ENCODE data around the gene RTN4RL1. TPM values are rescaled to one million over a fixed set of nuclear protein-coding genes. Genes with fewer than 3 reads are reported as not detected.
"Not testable (repeated sequence)": the region's sequence is repeated elsewhere in the genome, so short reads cannot be mapped to it uniquely, and the experiment has no call there.

Gene RTN4RL1
- total RNA-seq, 1 donor from 2014 or later: 4.0 TPM

- intact Hi-C loops (cut with micrococcal nuclease): no loop called here
- H3K9me3 ChIP-seq (replicated peaks): no peaks in the 10 kb centered on the region
- no peaks in the 10 kb centered on the region for H3K36me3 ChIP-seq
- H3K4me3 ChIP-seq: no peak overlapping the region
- no peak for DNase-seq
- H3K27ac ChIP-seq (replicated peaks): no peak overlapping the region
- no peak for TF ChIP-seq CTCF (IDR thresholded peaks at IDR 0.05; ENCODE audit: borderline replicate concordance)
- H3K27me3 ChIP-seq (ENCODE audit: low read depth): peaks cover 13% of the 10 kb centered on the region
- peaks cover 33% of the 10 kb centered on the region for H3K4me1 ChIP-seq
Observed at GRCh38 chr17:2018716-2019510, 6.2 kb downstream of the RTN4RL1 start.

GRCh38 chr17:2017274-2017941, 7.7 kb downstream of the RTN4RL1 start:
- Histone ChIP-seq H3K4me1 (peaks cover 24% of the 10 kb centered on the region), H3K36me3 (no peaks in the 10 kb centered on the region), H3K27me3 (ENCODE audit: low read depth) (peaks cover 6% of the 10 kb centered on the region), H3K4me3 (no peak overlapping the region), H3K27ac (replicated peaks) (no peak overlapping the region), H3K9me3 (replicated peaks) (no peaks in the 10 kb centered on the region)
- intact Hi-C loops (cut with micrococcal nuclease): no loop called here
- TF ChIP-seq CTCF (IDR thresholded peaks at IDR 0.05; ENCODE audit: borderline replicate concordance): no peak
- DNase-seq: no peak

GRCh38 chr17:2016494-2016893, 8.6 kb downstream of the RTN4RL1 start:
- intact Hi-C loops (cut with micrococcal nuclease): no loop called here
- no peak for TF ChIP-seq CTCF (IDR thresholded peaks at IDR 0.05; ENCODE audit: borderline replicate concordance)
- Histone ChIP-seq H3K4me1 (peaks cover 32% of the 10 kb centered on the region), H3K36me3 (no peaks in the 10 kb centered on the region), H3K27me3 (ENCODE audit: low read depth) (peaks cover 5% of the 10 kb centered on the region), H3K27ac (replicated peaks) (no peak overlapping the region), H3K9me3 (replicated peaks) (no peaks in the 10 kb centered on the region), H3K4me3 (no peak overlapping the region)
- no peak for DNase-seq

- intact Hi-C loops (cut with micrococcal nuclease): no loop called here
- no peaks in the 10 kb centered on the region for H3K9me3 ChIP-seq (replicated peaks)
Observed at GRCh38 chr17:2015314-2015713, 9.8 kb downstream of the RTN4RL1 start.

GRCh38 chr17:2013994-2014317, 11.2 kb downstream of the RTN4RL1 start:
- intact Hi-C loops (cut with micrococcal nuclease): no loop called here
- Histone ChIP-seq H3K9me3 (replicated peaks) (no peaks in the 10 kb centered on the region), H3K4me3 (no peak overlapping the region), H3K27me3 (ENCODE audit: low read depth) (peaks cover 5% of the 10 kb centered on the region), H3K36me3 (no peaks in the 10 kb centered on the region), H3K4me1 (peaks cover 27% of the 10 kb centered on the region), H3K27ac (replicated peaks) (no peak overlapping the region)
- DNase-seq: no peak
- TF ChIP-seq CTCF (IDR thresholded peaks at IDR 0.05; ENCODE audit: borderline replicate concordance): no peak

More at GRCh38 chr17:2015314-2015713, 9.8 kb downstream of the RTN4RL1 start:
- TF ChIP-seq CTCF (IDR thresholded peaks at IDR 0.05; ENCODE audit: borderline replicate concordance): no peak
- DNase-seq: no peak
- Histone ChIP-seq H3K27me3 (ENCODE audit: low read depth) (peaks cover 5% of the 10 kb centered on the region), H3K4me1 (peaks cover 32% of the 10 kb centered on the region), H3K27ac (replicated peaks) (no peak overlapping the region), H3K36me3 (no peaks in the 10 kb centered on the region), H3K4me3 (no peak overlapping the region)

GRCh38 chr17:2013220-2013993, 11.7 kb downstream of the RTN4RL1 start:
- H3K27me3 ChIP-seq (ENCODE audit: low read depth); H3K36me3 ChIP-seq; DNase-seq; H3K27ac ChIP-seq (replicated peaks); H3K9me3 ChIP-seq (replicated peaks); intact Hi-C loops (cut with micrococcal nuclease); H3K4me3 ChIP-seq: not testable (repeated sequence)
- peaks cover 27% of the 10 kb centered on the region for H3K4me1 ChIP-seq
